ENCODE data around the gene PCSK4. TPM values are rescaled to one million over a fixed set of nuclear protein-coding genes. Genes with fewer than 3 reads are reported as not detected.

Gene PCSK4
- total RNA-seq, 1 experiment from 2014 or later = 18.6 TPM

DNA sequence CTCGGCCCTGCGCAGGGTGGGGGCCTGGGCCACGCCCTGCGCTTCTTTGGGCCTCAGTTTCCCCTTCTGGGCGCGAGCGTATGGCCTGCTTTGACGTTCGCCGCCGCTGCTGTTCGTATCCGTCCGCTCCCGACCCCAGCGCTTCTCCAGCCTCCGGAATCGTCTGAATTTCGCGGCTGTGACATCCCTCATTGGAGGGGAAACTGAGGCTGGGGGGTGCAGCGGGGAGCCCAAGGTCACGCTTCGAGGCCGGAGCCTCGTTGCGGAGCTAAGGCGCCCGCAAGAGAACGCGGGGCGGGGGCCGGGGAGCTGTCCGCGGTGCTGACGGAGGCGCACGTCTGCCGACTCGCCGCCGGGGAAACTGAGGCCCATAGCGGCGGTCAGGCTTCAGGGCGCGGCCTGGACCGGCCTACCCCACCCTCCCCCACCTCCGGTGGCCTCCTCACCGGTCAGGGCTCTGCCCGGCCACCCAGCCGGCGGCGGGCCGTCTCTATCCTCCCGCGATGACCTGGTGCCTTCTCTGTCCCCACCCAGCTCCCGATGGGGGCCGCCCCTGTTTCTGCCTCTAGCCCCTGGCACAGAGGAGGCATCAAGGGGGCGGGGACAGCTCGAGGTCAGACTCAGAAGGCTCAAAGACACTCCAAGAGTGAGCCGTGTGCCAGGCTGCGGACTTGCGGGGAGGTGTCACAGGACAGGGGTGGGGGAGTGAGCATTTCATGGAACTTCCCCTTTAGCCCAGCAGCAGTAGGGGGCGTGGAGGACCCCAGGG, 43.3 kb downstream of the PCSK4 start:
- Histone ChIP-seq H3K4me2 (peak overlapping the region; percentile 72; the same call in 1 of the 2 replicates), H3F3A (ENCODE audit: insufficient read depth, low read depth) (peaks cover 31% of the 10 kb centered on the region), H3K9me3 (ENCODE audit: insufficient read depth, low read depth) (no peaks in the 10 kb centered on the region), H3K27ac (no peak overlapping the region), H3K4me3 (no peak overlapping the region), H2AFZ (no peak overlapping the region), H3K4me1 (replicated peaks; ENCODE audit: insufficient read depth) (peaks cover 10% of the 10 kb centered on the region; the same call in 1 of the 2 replicates), H4K20me1 (ENCODE audit: insufficient read depth) (peaks cover 9% of the 10 kb centered on the region; the same call in 1 of the 2 replicates), H3K36me3 (ENCODE audit: low read depth) (no peaks in the 10 kb centered on the region), H3K27me3 (ENCODE audit: insufficient read depth, low read depth) (no peaks in the 10 kb centered on the region), H3K9me2 (ENCODE audit: insufficient read depth) (no peaks in the 10 kb centered on the region), H3K79me2 (ENCODE audit: low read depth) (peaks cover 3% of the 10 kb centered on the region; the same call in 1 of the 2 replicates)
- POLR2A ChIA-PET (ENCODE audit: unreplicated experiment) = no interaction called here
- TF ChIP-seq, protein P1, sequence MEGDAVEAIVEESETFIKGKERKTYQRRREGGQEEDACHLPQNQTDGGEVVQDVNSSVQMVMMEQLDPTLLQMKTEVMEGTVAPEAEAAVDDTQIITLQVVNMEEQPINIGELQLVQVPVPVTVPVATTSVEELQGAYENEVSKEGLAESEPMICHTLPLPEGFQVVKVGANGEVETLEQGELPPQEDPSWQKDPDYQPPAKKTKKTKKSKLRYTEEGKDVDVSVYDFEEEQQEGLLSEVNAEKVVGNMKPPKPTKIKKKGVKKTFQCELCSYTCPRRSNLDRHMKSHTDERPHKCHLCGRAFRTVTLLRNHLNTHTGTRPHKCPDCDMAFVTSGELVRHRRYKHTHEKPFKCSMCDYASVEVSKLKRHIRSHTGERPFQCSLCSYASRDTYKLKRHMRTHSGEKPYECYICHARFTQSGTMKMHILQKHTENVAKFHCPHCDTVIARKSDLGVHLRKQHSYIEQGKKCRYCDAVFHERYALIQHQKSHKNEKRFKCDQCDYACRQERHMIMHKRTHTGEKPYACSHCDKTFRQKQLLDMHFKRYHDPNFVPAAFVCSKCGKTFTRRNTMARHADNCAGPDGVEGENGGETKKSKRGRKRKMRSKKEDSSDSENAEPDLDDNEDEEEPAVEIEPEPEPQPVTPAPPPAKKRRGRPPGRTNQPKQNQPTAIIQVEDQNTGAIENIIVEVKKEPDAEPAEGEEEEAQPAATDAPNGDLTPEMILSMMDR (conservative IDR thresholded peaks at IDR 0.05) = no peak
- no peak for TF ChIP-seq EZH2 (IDR thresholded peaks at IDR 0.05; ENCODE audit: low read depth)
- DNase-seq = no peak
- CTCF ChIA-PET = no interaction called here
- no TSS peak for BruUV-seq (replicated peaks)
- intact Hi-C loops (cut with micrococcal nuclease; ENCODE audit: unreplicated experiment) = no loop called here

DNA sequence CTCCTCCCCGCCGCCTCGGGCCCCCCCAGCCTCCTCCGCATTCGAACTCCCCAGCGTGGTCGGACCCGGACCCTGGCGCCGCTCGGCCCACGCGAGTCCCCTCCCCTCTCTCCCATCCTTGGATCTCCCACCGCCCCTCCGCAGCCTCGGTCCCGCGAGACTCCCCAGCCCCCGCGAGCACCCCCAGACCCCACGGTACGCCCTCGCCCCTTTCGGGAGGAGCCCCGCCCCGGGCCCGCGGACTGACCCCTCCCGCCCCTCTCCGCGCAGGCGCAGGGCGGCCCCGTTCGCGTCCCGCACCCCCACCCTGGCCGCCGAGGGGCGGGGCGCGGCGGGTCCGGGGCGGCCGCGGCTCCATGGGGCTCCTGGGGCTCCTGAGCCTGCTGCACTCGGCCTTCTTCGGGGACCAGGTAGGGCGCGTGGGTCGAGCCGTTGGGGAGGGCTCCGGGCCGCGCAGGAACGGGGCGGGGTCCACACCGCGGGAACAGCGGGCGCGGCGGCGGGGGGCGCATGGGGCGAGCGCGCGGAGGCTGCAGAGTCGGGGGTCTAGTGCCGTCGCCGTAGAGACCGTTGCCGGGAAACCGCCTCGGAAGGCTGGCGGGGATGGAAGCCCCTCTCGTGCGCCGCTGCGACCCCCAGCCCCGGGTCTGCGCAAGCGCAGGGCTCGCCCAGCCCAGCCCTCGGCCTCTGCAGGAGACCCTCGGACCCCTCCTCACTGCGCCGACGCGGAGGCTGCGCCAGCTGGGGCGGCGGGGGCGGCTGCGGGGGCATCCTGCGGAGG, 44.0 kb downstream of the PCSK4 start:
- ChIA-PET CTCF (no interaction called here), POLR2A (ENCODE audit: unreplicated experiment) (no interaction called here)
- H3K9me3 ChIP-seq (ENCODE audit: insufficient read depth, low read depth) = no peaks in the 10 kb centered on the region
- H3F3A ChIP-seq (ENCODE audit: insufficient read depth, low read depth) = peaks cover 38% of the 10 kb centered on the region
- peaks cover under 1% of the 10 kb centered on the region; the same call in 1 of the 2 replicates for H3K36me3 ChIP-seq (ENCODE audit: low read depth)
- peak overlapping the region; percentile 72 for H3K4me2 ChIP-seq
- H3K27ac ChIP-seq = no peak overlapping the region
- TF ChIP-seq, protein P1 (conservative IDR thresholded peaks at IDR 0.05) = no peak
- TF ChIP-seq EZH2 (IDR thresholded peaks at IDR 0.05; ENCODE audit: low read depth) = no peak
- DNase-seq = peak in 1 of 2 experiments; percentile 61
- H3K79me2 ChIP-seq (ENCODE audit: low read depth) = peaks cover 11% of the 10 kb centered on the region; the same call in 1 of the 2 replicates
- intact Hi-C loops (cut with micrococcal nuclease; ENCODE audit: unreplicated experiment) = loop anchor here (2.0 kb wide), 1 partner anchor 45 kb away; the partner anchor contains the start of genes PCSK4 and REEP6
- no TSS peak for BruUV-seq (replicated peaks)
- peaks cover 10% of the 10 kb centered on the region; the same call in 1 of the 2 replicates for H3K4me1 ChIP-seq (replicated peaks; ENCODE audit: insufficient read depth)
- peak overlapping the region; percentile 51; the same call in 1 of the 2 replicates for H3K4me3 ChIP-seq
- peaks cover 16% of the 10 kb centered on the region for H4K20me1 ChIP-seq (ENCODE audit: insufficient read depth)
- H2AFZ ChIP-seq = no peak overlapping the region
- H3K9me2 ChIP-seq (ENCODE audit: insufficient read depth) = no peaks in the 10 kb centered on the region
- H3K27me3 ChIP-seq (ENCODE audit: insufficient read depth, low read depth) = no peaks in the 10 kb centered on the region

DNA sequence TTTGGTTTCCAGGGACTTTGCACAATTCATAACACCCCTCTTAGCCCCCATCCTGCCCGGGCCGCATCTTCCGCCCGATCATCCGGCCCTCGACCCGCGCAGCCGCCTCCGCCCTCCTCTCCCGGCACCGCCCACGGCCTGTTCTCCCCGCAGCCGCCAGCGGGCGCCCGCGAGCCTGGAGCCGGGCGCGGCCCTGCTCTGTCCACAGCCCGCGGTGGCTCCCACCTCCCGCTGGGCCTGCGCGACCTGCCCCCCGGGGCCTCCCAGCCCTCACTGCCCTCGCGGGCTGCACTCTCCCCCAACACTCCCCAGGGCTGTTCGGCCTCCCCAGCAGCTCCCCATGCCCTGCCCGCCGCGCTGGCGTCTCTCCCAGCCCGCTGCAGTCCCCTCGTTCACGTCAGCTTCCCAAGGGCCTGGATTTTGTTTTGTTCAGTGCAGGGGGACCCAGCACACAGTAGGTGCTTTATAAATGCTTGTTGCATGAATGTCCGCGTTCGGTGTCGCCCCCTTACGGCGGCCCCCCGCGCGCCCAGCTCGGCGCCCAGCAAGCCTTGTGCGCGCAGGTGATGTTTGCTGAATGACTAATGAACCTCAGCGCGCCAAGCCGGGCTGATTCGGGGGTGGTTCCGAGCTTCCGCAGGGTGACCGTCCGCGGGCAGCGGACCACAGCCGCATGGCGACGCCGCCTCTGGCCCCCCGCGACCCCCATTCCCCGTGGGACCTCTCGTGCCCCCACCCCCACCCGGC, 44.8 kb downstream of the PCSK4 start:
- POLR2A ChIA-PET (ENCODE audit: unreplicated experiment) = no interaction called here
- Histone ChIP-seq H3K27me3 (ENCODE audit: insufficient read depth, low read depth) (no peaks in the 10 kb centered on the region), H3K9me3 (ENCODE audit: insufficient read depth, low read depth) (no peaks in the 10 kb centered on the region), H3K4me1 (replicated peaks; ENCODE audit: insufficient read depth) (peaks cover 16% of the 10 kb centered on the region), H3K27ac (no peak overlapping the region), H3K9me2 (ENCODE audit: insufficient read depth) (no peaks in the 10 kb centered on the region), H3K79me2 (ENCODE audit: low read depth) (peaks cover 19% of the 10 kb centered on the region), H3F3A (ENCODE audit: insufficient read depth, low read depth) (peaks cover 46% of the 10 kb centered on the region), H4K20me1 (ENCODE audit: insufficient read depth) (peaks cover 24% of the 10 kb centered on the region), H3K36me3 (ENCODE audit: low read depth) (peaks cover 8% of the 10 kb centered on the region), H3K4me3 (peak overlapping the region; percentile 51; the same call in 1 of the 2 replicates), H3K4me2 (peak overlapping the region; percentile 72), H2AFZ (no peak overlapping the region)
- intact Hi-C loops (cut with micrococcal nuclease; ENCODE audit: unreplicated experiment) = loop anchor here (2.0 kb wide), 1 partner anchor 45 kb away; the partner anchor contains the start of genes PCSK4 and REEP6
- DNase-seq = peak; percentile 40 to 64
- no TSS peak for BruUV-seq (replicated peaks)
- CTCF ChIA-PET = no interaction called here
- TF ChIP-seq, protein P1 (conservative IDR thresholded peaks at IDR 0.05) = peak; percentile 73
- no peak for TF ChIP-seq EZH2 (IDR thresholded peaks at IDR 0.05; ENCODE audit: low read depth)
